Osteocyte (in vitro differentiated cells): Measurements from ENCODE around the gene SPATA6. TPM values are rescaled to one million over a fixed set of nuclear protein-coding genes. Genes with fewer than 3 reads are reported as not detected.

Source experiments
- DNase-seq: peaks from one replicate; pipeline ENCODE4 v3.0.0; 2021; ENCODE audit warnings: mixed read lengths; ENCODE audit not compliant: unreplicated experiment; ENCODE audit errors: extremely low spot score
- H3K27ac Mint-ChIP-seq: one replicate; pipeline ENCODE4 v1.8.0; 2021; ENCODE audit warnings: mild to moderate bottlenecking, mixed read lengths; ENCODE audit not compliant: unreplicated experiment
- H3K27me3 Mint-ChIP-seq: one replicate; pipeline ENCODE4 v1.8.0; 2021; ENCODE audit warnings: mixed read lengths; ENCODE audit not compliant: unreplicated experiment
- H3K36me3 Mint-ChIP-seq: one replicate; pipeline ENCODE4 v1.8.0; 2021; ENCODE audit warnings: mixed read lengths; ENCODE audit not compliant: unreplicated experiment
- H3K4me1 Mint-ChIP-seq: one replicate; pipeline ENCODE4 v1.8.0; 2021; ENCODE audit warnings: mixed read lengths; ENCODE audit not compliant: unreplicated experiment
- H3K4me3 Mint-ChIP-seq: one replicate; pipeline ENCODE4 v1.8.0; 2021; ENCODE audit warnings: mild to moderate bottlenecking, moderate library complexity, mixed read lengths; ENCODE audit not compliant: unreplicated experiment
- H3K9me3 Mint-ChIP-seq: one replicate; pipeline ENCODE4 v1.8.0; 2021; ENCODE audit warnings: mixed read lengths; ENCODE audit not compliant: unreplicated experiment
- total RNA-seq: library from RNA; stranded (reverse); gene quantifications from 2 replicates; pipeline ENCODE4 v1.2.1, GENCODE V29; 2021
- TF ChIP-seq, protein P1 (sequence below): fragments of 200-600 bp; sonication (generic); IDR thresholded peaks from 2 replicates; pipeline ENCODE4 v1.5.0; 2021; ENCODE audit warnings: antibody characterized with exemption, mild to moderate bottlenecking, moderate library complexity

Gene SPATA6
- total RNA-seq, 1 donor from 2014 or later, result 9.9 TPM

DNA sequence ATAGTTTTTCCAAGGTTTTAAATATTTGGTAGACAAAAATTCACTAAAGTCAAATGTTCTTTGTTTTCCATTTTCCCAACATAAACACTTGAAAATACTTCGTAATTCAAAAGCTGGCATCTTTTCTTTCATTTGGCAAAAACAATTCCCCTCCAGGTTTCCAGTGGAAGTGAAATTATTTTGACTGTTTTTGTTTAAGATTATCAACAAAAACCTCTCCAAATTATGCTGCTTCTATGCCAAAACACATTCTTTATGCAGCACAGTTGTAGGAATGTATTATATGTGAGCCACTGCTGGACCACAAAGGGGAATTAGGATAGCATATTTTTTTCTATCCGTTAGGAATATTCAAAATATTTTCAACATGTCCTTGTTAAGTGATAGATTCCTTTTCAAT is 205.4 kb downstream of the SPATA6 start:
- Mint-ChIP-seq H3K9me3 (peaks cover 4% of the 10 kb centered on the region), H3K27ac (no peak overlapping the region), H3K27me3 (peaks cover 2% of the 10 kb centered on the region), H3K4me3 (no peak overlapping the region), H3K4me1 (no peaks in the 10 kb centered on the region), H3K36me3 (no peaks in the 10 kb centered on the region)
- DNase-seq, result no peak
- TF ChIP-seq, protein P1, sequence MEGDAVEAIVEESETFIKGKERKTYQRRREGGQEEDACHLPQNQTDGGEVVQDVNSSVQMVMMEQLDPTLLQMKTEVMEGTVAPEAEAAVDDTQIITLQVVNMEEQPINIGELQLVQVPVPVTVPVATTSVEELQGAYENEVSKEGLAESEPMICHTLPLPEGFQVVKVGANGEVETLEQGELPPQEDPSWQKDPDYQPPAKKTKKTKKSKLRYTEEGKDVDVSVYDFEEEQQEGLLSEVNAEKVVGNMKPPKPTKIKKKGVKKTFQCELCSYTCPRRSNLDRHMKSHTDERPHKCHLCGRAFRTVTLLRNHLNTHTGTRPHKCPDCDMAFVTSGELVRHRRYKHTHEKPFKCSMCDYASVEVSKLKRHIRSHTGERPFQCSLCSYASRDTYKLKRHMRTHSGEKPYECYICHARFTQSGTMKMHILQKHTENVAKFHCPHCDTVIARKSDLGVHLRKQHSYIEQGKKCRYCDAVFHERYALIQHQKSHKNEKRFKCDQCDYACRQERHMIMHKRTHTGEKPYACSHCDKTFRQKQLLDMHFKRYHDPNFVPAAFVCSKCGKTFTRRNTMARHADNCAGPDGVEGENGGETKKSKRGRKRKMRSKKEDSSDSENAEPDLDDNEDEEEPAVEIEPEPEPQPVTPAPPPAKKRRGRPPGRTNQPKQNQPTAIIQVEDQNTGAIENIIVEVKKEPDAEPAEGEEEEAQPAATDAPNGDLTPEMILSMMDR, result no peak

DNA sequence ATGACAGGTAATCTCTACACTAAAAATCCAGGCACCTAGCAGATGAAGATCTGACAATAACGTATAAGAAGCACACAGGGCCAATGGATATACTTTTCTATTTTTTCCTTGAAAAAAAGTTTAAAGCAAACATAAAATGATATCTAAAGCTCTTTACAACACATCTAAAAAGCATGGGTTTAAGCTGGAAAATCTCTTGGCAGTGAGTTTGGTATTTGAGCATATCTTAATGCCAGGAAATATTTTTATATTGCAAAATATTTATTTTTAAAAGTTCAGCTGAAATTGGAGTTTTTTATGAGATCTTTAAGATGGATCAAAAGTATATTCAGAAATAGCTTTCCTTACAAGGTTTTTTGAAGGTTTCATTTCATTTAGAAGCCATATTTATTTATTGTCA is 209.0 kb downstream of the SPATA6 start:
- Mint-ChIP-seq H3K4me3 (no peak overlapping the region), H3K9me3 (peaks cover 4% of the 10 kb centered on the region), H3K27me3 (peaks cover 2% of the 10 kb centered on the region), H3K36me3 (no peaks in the 10 kb centered on the region), H3K27ac (no peak overlapping the region), H3K4me1 (no peaks in the 10 kb centered on the region)
- TF ChIP-seq, protein P1, result no peak
- DNase-seq, result no peak

- H3K27me3 Mint-ChIP-seq, result peaks cover 2% of the 10 kb centered on the region
- H3K36me3 Mint-ChIP-seq, result no peaks in the 10 kb centered on the region
- H3K27ac Mint-ChIP-seq, result no peak overlapping the region
- TF ChIP-seq, protein P1, result no peak
- H3K9me3 Mint-ChIP-seq, result peaks cover 4% of the 10 kb centered on the region
- no peak for DNase-seq
- H3K4me1 Mint-ChIP-seq, result no peaks in the 10 kb centered on the region
- H3K4me3 Mint-ChIP-seq, result no peak overlapping the region
These were observed 210.1 kb downstream of the SPATA6 start for GRCh38 chr1:48261881-48262400.

DNA sequence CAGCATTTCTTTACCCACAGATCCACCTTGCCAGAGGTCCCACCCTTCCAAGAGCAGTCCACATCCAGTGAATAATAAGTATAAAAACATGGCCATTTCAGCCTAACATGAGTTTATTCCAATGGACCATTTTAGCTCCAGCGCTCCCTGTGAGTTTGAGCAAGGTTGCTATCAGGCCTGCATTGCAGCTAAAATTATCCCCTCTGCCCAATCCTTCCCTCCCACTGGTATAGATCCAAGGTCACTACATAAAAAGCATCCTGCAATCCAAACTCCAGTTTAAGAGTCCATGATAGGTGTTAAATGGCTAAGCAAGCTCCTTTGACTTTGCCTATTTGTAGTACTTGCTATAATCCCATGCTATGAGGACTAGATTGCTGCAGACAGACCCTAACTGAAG is 213.9 kb downstream of the SPATA6 start:
- TF ChIP-seq, protein P1, result no peak
- Mint-ChIP-seq H3K27me3 (no peaks in the 10 kb centered on the region), H3K9me3 (no peaks in the 10 kb centered on the region)

DNA sequence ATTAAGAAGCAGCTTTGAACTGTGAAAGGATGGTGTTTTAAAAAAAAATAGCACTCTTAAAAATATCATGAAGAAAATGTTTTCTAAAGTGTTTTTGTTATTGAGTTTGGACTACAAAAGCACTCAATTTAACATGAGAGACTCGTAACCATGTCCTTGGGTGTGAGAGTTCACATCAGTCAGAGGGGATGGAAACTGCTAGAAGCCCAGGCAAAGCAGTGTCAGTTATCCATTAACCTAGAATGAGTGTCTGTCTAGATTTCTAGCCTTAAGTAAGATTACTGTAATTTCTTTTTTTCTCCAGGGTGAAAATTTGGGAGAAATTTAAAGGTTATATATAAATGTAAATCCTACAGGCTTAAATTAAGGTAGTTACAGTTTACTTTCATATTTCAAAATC is 217.8 kb downstream of the SPATA6 start:
- Mint-ChIP-seq H3K9me3 (no peaks in the 10 kb centered on the region), H3K4me1 (no peaks in the 10 kb centered on the region), H3K27ac (no peak overlapping the region), H3K36me3 (no peaks in the 10 kb centered on the region), H3K27me3 (no peaks in the 10 kb centered on the region), H3K4me3 (no peak overlapping the region)
- TF ChIP-seq, protein P1, result no peak
- DNase-seq, result no peak

More for the DNA sequence above, 213.9 kb downstream of the SPATA6 start:
- DNase-seq, result no peak
- no peak overlapping the region for H3K27ac Mint-ChIP-seq
- H3K36me3 Mint-ChIP-seq, result no peaks in the 10 kb centered on the region
- no peak overlapping the region for H3K4me3 Mint-ChIP-seq
- no peaks in the 10 kb centered on the region for H3K4me1 Mint-ChIP-seq
